Stimulated activated CD4-positive, alpha-beta T cell treated with anti-CD3 and anti-CD28 coated beads, Interleukin-12 subunit alpha, Interleukin-12 subunit beta, amount 100 ng/mL, for 4 hours (primary cell): ENCODE data around the gene IRS2.

Experiments
- DNase-seq: peaks from one replicate; pipeline ENCODE4 v3.0.0-alpha.2; 2020

IRS2 gene

GRCh38 chr13:109728061-109728460 lies 58.3 kb downstream of the IRS2 start:
- DNase-seq = no peak

- no peak for DNase-seq
These were observed 59.1 kb downstream of the IRS2 start for GRCh38 chr13:109727251-109727650.

DNA sequence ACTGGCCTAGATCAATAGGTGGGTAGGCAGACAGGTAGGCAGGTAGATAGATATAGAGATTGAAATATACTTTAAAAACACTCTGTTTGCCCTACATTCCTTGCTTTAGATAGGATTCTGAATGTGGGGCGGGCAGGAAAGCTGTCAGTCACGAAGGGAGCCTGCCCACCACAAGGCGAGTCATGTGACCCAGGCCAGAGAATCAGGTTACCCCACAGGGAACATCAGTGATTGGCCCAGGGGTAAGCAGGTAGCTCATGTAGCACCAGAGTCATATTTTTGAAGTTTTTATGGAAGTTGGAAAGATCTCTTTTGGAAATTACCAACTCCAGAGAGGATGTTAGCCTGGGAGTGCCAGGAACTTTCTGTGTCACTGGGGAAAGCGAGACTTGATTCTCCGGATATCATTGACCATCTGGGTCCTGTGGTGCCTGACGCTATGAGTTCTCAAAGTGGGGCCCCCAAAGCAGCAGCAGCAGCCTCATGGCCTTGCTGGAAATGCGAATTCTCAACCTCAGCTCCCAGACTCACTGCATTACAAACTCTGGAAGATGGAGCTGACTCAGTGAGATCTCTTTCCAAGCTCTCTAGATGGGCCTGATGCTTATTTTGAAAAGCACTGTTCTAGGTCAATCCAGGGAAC lies 60.3 kb downstream of the IRS2 start:
- no peak for DNase-seq

DNA sequence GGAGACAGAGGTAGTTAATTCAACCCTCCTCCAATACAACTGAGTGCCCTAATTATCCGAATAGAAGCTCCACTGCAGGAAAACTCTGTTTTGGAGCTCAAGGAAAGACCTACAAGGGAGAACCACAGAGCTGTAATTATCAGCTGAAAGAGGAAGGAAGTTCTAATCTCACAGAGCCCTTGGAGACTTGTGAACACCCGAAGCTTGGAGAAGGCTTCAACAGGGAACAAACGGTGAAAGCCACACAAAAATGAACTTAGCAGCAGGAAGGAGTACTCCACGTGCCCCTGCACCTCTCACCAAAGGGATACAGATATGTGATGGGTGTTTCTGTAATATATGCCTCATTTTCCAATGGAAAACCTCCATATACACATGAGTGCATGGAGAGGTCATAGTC lies 61.1 kb downstream of the IRS2 start:
- DNase-seq = no peak

DNA sequence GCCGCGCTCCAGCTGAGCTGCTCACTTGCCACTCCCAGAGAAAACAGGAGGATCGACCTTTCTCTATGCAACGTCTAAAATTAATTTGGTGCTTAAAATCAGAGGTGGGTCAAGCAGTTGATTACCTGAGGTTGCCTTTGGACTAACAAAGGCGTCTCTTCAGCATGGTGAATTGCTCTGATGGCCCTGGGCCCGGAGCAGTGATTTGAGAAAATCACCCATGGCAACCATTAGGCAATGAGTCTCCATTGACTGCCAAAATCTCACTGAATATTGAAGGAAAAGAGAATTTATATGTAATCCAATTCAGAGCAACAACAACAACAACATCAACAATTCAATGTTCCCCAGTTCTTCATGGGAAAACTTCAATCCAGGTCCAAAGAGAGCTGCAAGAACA lies 61.8 kb downstream of the IRS2 start:
- DNase-seq = no peak

GRCh38 chr13:109723046-109723445 lies 63.3 kb downstream of the IRS2 start:
- no peak for DNase-seq

DNA sequence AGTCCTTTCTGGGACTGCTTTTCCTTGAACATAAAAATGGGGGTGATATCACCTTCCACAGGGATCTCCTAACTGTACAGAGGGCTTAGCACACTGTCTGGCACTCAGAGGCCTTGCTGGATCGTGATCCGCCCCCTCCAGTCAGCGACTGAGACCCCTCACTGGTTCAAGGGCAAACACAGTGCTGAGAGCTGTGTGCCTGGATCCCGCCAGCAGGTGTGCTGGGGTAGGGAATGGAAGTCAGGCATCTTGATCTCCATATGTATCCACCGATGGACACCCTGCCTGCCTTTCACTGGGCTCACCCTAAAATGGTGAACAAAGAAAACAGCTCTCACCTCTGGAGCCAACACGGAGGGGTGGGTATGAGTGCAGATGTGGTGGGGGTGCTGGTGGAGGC lies 64.3 kb downstream of the IRS2 start:
- DNase-seq = no peak

DNA sequence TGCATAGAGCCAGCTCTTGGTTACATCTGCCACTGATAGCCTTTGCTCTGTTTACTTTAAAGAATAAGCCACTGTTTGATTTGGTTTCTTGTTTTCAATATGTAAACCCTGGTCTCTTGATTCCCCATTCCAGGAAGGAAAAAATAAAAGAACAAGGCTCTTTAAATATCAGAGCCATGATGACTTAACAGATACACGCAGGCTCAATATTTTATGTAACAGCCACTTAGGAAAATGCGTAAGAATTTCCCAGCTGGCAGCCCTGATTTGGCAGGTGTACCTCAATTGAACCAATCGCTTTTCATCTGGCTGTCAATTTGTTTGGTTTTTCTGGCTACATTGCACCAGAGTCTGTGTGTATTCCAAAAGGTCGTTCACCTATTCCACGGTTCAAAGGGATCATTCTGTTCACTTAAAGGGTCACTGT lies 65.6 kb downstream of the IRS2 start:
- DNase-seq = no peak

GRCh38 chr13:109719962-109720646 lies 66.3 kb downstream of the IRS2 start:
- no peak for DNase-seq

DNA sequence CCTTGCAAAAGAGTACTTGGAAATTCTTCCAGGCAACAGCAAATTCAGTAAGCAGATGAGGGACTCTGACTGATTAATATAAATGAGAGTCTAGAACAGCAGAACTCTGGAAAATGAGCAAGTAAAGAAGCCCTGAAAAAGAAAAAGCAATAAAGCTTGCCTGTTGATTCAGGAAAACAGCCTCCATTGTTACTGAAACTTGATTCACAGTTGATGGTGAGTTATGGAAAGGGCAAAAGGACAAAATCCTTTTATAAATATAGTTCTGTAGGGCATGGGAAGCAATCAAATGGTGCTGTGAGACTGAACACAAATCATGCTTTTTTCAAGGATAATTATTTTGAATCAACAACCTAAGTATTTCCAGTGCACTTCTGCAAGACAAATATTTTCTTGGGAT lies 67.7 kb downstream of the IRS2 start:
- DNase-seq = no peak

- no peak for DNase-seq
These were observed 68.7 kb downstream of the IRS2 start for GRCh38 chr13:109717686-109718085.

DNA sequence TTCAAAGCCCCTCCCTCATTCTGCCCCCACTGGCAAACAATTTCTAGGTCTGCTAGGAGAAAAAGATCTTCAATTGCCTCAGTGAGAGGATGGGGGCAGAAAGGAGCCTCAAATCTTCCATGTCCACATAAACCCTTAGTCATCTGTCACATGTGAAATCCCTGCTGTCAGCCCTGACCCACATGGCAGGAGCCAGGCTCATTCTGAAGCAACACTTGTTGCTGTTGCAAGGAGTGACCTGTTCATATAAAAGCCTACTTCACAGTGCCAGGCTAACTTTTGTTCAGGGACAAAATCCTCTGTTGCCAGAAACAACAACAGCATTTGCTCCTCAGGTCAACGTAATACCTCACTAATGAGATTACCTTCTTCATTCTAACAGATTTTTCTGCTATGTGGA lies 70.5 kb downstream of the IRS2 start:
- no peak for DNase-seq

DNA sequence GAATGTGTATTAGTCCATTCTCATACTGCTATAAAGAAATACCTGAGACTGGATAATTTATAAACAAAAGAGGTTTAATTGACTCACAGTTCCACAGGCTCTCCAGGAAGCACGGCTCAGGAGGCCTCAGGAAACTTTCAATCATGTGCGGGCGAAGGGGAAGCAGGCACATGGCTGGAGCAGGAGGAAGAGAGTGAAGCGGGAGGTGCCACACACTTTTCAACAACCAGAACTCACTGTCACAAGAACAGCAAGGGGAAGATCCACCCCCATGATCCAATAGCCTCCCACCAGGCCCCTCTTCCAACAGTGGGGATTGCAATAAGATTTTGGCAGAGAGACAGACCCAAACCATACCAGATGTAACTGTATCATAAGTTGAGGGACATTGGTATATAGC lies 72.7 kb downstream of the IRS2 start:
- no peak for DNase-seq

DNA sequence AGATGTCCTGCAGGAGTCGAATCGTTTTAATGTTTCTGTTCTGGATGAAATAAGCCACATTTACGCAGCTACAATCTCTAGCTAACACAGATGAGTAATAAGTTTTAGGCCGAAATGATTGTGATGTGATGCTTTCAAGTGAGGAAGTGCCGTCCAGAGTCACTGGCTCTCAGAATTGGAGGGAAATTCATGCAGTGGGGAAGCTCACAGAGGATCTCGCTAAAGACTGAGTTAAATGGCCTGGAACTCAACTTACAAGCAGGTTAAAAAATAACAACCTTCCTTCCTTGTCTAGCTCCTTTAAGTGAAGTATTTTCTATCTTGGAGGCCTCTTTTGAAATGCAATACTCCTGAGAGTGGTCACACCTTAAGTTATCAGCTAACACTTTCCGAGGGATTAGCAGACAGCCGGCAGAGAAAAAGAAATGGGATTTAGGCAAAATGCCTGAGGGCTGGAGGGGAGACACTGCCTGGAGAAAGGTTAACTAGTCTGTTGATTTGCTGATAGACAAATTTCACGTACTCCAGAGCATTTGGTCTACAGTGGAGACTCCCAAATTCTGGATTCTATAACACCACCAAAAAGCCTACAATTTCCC lies 74.2 kb downstream of the IRS2 start:
- DNase-seq = no peak

DNA sequence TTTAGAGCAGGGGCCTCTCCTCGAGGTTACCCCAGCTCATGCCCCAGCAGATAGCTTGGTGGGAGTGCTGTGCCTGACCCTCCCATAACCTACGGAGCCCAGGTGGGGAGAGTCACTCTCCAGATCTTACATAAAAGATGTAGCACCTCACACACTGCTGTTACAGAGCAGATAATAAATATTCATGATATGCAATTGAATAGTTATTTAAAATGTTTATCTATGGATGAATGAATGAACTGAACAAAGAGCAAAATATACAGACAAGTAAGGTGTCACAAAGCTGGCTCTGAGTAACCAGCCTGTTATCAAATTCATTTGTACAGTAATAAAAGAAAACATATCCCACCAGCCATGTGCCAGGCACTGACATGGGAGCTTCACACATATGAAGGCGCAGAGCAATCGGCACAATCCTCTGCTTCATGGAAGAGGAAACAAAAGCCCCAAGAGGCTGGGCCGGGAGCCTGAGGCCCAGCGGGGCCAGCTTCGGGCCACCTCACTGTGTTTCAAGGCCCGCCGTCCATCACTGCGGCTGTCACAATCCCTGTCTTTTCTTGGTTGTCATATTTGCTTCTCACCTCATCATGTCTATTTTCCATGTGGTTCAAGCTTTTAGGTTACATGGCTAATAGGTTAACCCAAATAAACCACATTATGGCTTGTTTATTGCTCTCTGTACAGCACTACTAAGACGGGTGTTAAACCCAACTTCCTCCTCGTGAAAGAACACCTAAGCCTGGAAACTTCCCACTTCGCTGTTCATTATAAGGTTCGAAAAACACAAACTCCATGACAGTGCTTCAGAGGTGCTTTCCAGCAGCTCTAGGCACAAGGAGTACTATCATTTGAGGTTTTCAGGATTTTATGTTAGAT lies 78.4 kb downstream of the IRS2 start:
- DNase-seq = no peak

GRCh38 chr13:109707044-109707741 lies 79.2 kb downstream of the IRS2 start:
- no peak for DNase-seq

GRCh38 chr13:109706015-109706715 lies 80.2 kb downstream of the IRS2 start:
- no peak for DNase-seq

- DNase-seq = no peak
These were observed 81.4 kb downstream of the IRS2 start for GRCh38 chr13:109704771-109705635.

- DNase-seq = no peak
These were observed 83.1 kb downstream of the IRS2 start for GRCh38 chr13:109703250-109703649.
